Fibroblast of villous mesenchyme (primary cell): ENCODE results near the gene MIA. TPM values are rescaled to one million over a fixed set of nuclear protein-coding genes. Genes with fewer than 3 reads are reported as not detected.

Experiments
- DNase-seq: peaks from one replicate; pipeline ENCODE4 v3.0.0-alpha.2; 2010; ENCODE audit warnings: low read depth
- H3K4me3 ChIP-seq: 2 replicates; pipeline ENCODE4 v1.5.1; 2011; ENCODE audit warnings: low read depth, mild to moderate bottlenecking, low read length
- total RNA-seq: library from RNA; depleted of rRNA; stranded (reverse); fragments of >200 nt; gene quantifications from 2 replicates; pipeline ENCODE4 v1.2.3, GENCODE V29; 2012
- TF ChIP-seq, protein P1 (sequence below): IDR thresholded peaks from 2 replicates; pipeline ENCODE4 v1.5.1; 2012; ENCODE audit warnings: low read depth, mild to moderate bottlenecking, low read length; ENCODE audit not compliant: insufficient read depth

MIA gene
- total RNA-seq, 1 donor: not detected

DNA sequence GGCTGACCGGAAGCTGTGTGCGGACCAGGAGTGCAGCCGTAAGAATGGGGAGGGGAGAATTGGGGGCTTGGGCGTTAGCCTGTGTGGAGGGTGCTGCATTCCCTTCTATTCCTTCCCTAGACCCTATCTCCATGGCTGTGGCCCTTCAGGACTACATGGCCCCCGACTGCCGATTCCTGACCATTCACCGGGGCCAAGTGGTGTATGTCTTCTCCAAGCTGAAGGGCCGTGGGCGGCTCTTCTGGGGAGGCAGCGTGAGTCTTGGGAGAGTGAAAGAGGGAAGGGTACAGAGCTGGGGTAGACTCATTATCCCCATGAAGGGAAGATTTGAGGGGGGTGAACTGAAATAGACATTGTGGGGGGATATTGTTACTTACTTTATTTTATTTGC, 306 bp downstream of the MIA start:
- TF ChIP-seq, protein P1, sequence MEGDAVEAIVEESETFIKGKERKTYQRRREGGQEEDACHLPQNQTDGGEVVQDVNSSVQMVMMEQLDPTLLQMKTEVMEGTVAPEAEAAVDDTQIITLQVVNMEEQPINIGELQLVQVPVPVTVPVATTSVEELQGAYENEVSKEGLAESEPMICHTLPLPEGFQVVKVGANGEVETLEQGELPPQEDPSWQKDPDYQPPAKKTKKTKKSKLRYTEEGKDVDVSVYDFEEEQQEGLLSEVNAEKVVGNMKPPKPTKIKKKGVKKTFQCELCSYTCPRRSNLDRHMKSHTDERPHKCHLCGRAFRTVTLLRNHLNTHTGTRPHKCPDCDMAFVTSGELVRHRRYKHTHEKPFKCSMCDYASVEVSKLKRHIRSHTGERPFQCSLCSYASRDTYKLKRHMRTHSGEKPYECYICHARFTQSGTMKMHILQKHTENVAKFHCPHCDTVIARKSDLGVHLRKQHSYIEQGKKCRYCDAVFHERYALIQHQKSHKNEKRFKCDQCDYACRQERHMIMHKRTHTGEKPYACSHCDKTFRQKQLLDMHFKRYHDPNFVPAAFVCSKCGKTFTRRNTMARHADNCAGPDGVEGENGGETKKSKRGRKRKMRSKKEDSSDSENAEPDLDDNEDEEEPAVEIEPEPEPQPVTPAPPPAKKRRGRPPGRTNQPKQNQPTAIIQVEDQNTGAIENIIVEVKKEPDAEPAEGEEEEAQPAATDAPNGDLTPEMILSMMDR: no peak
- DNase-seq: no peak
- H3K4me3 ChIP-seq: no peak overlapping the region

DNA sequence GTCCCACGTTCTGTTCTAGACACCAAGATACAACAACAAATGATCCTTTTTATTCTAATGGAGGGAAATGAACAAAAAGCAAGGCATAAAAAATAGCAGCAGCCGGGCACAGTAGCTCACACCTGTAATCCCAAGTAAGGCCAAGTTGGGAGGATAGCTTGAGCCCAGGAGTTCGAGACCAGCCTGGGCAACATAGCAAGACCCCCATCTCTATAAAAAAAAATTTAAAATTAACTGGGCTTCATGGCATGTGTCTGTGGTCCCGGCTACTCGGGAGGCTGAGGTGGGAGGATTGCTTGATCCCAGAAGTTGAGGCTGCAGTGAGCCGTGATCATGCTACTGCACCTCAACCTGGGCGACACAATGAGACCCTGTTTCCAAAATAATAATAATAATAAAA, 1.0 kb downstream of the MIA start:
- TF ChIP-seq, protein P1: no peak
- H3K4me3 ChIP-seq: no peak overlapping the region
- no peak for DNase-seq

DNA sequence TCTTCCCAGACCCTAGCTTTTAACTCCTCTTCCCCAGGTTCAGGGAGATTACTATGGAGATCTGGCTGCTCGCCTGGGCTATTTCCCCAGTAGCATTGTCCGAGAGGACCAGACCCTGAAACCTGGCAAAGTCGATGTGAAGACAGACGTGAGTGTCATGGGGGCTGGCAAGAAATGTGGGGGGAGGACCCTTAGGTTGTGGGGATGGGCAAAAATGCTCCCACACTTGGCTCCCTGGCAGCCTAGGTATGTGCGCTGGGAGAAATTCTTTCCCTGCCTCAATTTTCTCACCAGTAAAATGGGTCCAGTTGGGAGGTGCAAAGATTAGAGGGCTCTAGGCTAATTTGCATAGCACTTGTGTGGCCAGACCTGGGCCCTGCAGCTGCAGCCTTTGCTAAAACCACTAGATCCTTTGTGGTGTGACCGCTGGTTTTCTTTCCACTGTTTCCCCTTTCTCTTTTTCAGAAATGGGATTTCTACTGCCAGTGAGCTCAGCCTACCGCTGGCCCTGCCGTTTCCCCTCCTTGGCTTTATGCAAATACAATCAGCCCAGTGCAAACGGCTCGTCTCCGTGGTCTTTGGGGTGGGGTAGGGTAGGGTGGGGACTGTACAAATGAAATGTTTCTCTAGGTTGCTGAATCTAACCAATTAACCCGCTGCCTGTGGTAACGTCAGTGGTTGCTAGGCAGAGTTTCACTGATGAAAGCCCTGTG, 1.8 kb downstream of the MIA start:
- H3K4me3 ChIP-seq: peak overlapping the region; percentile 65
- TF ChIP-seq, protein P1: no peak
- DNase-seq: peak; percentile 95

DNA sequence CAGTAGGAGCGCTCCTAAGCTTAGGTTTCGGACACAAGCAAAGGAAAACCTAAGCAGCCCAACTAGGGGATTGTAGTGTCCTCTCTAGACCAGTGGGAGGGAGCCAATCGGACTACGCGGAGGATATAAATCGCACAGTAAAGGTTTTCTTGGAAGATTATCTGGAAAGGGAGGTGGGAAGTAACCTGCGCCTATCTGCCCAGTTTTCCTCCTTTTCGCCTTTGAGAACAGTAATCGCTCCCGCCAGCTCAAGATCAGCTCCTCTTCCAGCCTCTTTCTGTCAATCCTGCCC, 2.3 kb downstream of the MIA start:
- TF ChIP-seq, protein P1: no peak
- DNase-seq: no peak

DNA sequence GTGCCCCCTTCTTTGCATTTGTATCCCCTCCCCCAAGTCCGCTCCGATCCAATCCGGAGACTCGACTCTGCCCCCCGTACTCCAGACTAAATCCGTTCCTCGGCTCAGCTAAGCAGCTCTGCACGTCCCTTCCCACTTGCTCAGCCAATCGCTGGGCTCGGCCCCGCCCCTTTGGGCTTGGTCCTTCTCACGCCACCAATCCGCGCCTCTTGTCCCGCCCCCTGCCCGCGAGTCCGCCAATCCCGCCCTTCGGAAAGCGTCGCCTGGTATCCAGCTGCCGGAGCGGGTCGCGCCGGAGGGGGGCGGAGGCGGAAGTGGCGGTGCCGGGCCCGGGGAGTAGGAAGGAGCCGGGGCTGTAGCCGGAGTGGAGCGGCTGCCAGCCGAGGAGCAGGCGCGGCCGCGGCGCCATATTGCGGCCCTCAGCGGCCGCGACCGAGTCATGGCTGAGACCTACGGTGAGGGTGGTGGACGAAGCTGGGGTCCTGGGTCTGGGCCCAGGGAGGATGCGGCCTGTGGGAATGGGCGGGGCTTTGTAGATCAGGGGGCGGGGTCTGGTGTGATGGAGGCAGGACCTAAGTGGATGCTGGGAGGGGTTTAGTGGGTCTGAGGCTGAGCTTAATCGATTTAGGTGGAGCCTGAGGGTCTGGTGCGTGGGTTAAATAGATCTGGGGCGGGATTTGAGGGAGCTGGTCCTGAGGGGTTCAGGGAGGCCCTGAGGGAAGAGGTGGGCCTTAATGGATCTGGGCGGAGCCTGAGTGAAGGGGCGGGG, 2.8 kb downstream of the MIA start, which contains the start of gene RAB4B:
Gene RAB4B, plus strand, starts transcription at position 311 of the 769 bp plus-strand sequence. Its CDS starts 129 bp downstream, at position 440.
- DNase-seq: peak; percentile 100
- H3K4me3 ChIP-seq: peak within 1 kb of the TSS; percentile 83
- TF ChIP-seq, protein P1: no peak

More for the DNA sequence above, 2.3 kb downstream of the MIA start:
- peak overlapping the region; percentile 65 for H3K4me3 ChIP-seq

DNA sequence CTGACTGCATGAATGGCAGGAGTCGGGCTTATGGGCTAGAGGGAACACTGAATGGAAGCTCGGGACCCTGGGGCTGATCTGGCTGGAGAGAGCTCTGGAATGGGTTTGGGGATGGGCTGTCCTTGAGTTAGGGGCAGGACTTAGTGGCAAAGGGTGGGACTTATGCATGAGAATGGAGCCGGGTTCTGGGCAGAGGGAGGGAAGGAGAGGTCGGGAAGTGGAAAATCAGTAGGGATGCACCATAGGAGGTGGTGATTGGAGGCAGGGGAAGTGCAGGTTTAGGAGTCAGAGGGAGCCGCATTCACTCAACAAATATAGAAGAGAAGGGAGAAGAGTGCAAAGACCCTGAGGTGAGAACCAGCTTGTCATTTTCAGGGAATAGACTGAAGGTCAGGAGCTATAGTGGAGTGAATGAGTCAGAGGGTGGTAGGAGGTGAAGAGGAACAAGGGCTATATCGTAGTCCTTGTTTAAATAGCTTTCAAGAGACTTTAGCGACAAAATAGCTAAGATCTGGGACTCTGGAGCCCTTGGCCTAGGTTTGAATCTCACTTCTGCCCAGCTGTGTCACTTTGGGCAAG, 3.5 kb downstream of the MIA start:
- DNase-seq: peak; percentile 42
- TF ChIP-seq, protein P1: no peak
- H3K4me3 ChIP-seq: peak overlapping the region; percentile 83
